Activated B cell treated with CpG ODN at 0.5 μM for 24 hours (primary cell): Measurements from ENCODE around the gene TAOK3. TPM values are rescaled to one million over a fixed set of nuclear protein-coding genes. Genes with fewer than 3 reads are reported as not detected.

Experiments used
- ATAC-seq: fragments of 200-7000 bp; cut with Tn5 transposase; one replicate; pipeline ENCODE4 v1.10.0; 2021; ENCODE audit warnings: low read depth, mild to moderate bottlenecking, moderate library complexity
- CTCF ChIA-PET: fragments of 350-600 bp; sonication (Branson Sonifier 250); formaldehyde crosslinking; loops from one replicate; lab custom pipeline; 2021; ENCODE audit warnings: antibody characterized with exemption; lab: Charles Lee
- POLR2A ChIA-PET: fragments of 350-600 bp; sonication (Branson Sonifier 250); formaldehyde crosslinking; loops from one replicate; lab custom pipeline; 2021; ENCODE audit warnings: antibody characterized with exemption; lab: Charles Lee
- DNase-seq: peaks from one replicate; pipeline ENCODE4 v3.0.0; 2022
- H3K27ac Mint-ChIP-seq: one replicate; pipeline ENCODE4 v1.8.0; 2020; ENCODE audit warnings: mixed read lengths
- H3K27me3 Mint-ChIP-seq: one replicate; pipeline ENCODE4 v1.8.0; 2021; ENCODE audit warnings: mixed read lengths
- H3K36me3 Mint-ChIP-seq: one replicate; pipeline ENCODE4 v1.8.0; 2021; ENCODE audit warnings: low read depth, mixed read lengths
- H3K4me1 Mint-ChIP-seq: one replicate; pipeline ENCODE4 v1.8.0; 2021; ENCODE audit warnings: mixed read lengths
- H3K4me3 Mint-ChIP-seq: one replicate; pipeline ENCODE4 v1.8.0; 2020; ENCODE audit warnings: mild to moderate bottlenecking, mixed read lengths
- H3K9me3 Mint-ChIP-seq: one replicate; pipeline ENCODE4 v1.8.0; 2020; ENCODE audit warnings: mixed read lengths
- CTCF ChIP-seq: fragments of 200-600 bp; IDR thresholded peaks from one replicate; pipeline ENCODE4 v1.8.0; 2022; ENCODE audit warnings: antibody characterized with exemption, mild to moderate bottlenecking
- intact Hi-C: fragments of 100-400 bp; cut with micrococcal nuclease; formaldehyde crosslinking; loops from one replicate; pipeline ENCODE4 v1.15.1; 2024
- total RNA-seq: library from RNA; stranded (reverse); gene quantifications from 2 replicates; pipeline ENCODE4 v1.2.3, GENCODE V29; 2022

Gene TAOK3
- total RNA-seq, 1 donor from 2014 or later = 86.9 TPM

GRCh38 chr12:118175823-118176447, 196.8 kb downstream of the TAOK3 start:
- Mint-ChIP-seq H3K4me3 (peak overlapping the region; percentile 5), H3K27me3 (no peaks in the 10 kb centered on the region), H3K27ac (peak overlapping the region; percentile 51), H3K9me3 (no peaks in the 10 kb centered on the region), H3K4me1 (peaks cover 13% of the 10 kb centered on the region), H3K36me3 (peaks cover 69% of the 10 kb centered on the region)
- TF ChIP-seq CTCF = no peak
- CTCF ChIA-PET = interaction anchor here (0.9 to 3.5 kb wide), 4 partner anchors 8 to 201 kb away, joined by 3 to 18 read pairs (median 4); partner anchors contain the start of gene SUDS3
- DNase-seq (no peak), ATAC-seq (peak; percentile 95)
- POLR2A ChIA-PET = interaction anchor here (1.0 to 1.9 kb wide), 2 partner anchors 21 to 200 kb away, joined by 4 to 5 read pairs; partner anchors contain the start of gene SUDS3
- intact Hi-C loops = loop anchor here (1.0 to 5.0 kb wide), 2 partner anchors 9 to 39 kb away; partner anchors contain the start of gene PEBP1

GRCh38 chr12:118166946-118167345, 205.8 kb downstream of the TAOK3 start:
- ChIA-PET CTCF (interaction anchor here (0.9 to 3.8 kb wide), 3 partner anchors 9 to 207 kb away, joined by 3 to 21 read pairs (median 5); no protein-coding TSS in a partner anchor), POLR2A (interaction anchor here (1.1 to 2.7 kb wide), 4 partner anchors 31 to 209 kb away, joined by 5 to 29 read pairs (median 9); partner anchors contain the start of genes PEBP1, SUDS3 and WSB2)
- Mint-ChIP-seq H3K27ac (peak overlapping the region; percentile 62), H3K27me3 (no peaks in the 10 kb centered on the region), H3K4me3 (peak overlapping the region; percentile 28), H3K36me3 (peaks cover 72% of the 10 kb centered on the region), H3K9me3 (peaks cover 3% of the 10 kb centered on the region), H3K4me1 (peaks cover 31% of the 10 kb centered on the region)
- peak; percentile 95 for ATAC-seq
- intact Hi-C loops = loop anchor here (1.0 kb wide), 1 partner anchor 9 kb away; no protein-coding TSS in a partner anchor
- no peak for DNase-seq
- no peak for TF ChIP-seq CTCF

- peak overlapping the region; percentile 21 for H3K27ac Mint-ChIP-seq
- DNase-seq (no peak), ATAC-seq (no peak)
- peaks cover 31% of the 10 kb centered on the region for H3K4me1 Mint-ChIP-seq
- intact Hi-C loops = loop anchor here (1.0 kb wide), 1 partner anchor 211 kb away; the partner anchor contains the start of gene SUDS3
- ChIA-PET POLR2A (interaction anchor here (1.5 to 2.7 kb wide), 3 partner anchors 208 to 213 kb away, joined by 3 to 29 read pairs (median 9); partner anchors contain the start of genes SUDS3 and TAOK3), CTCF (interaction anchor here (0.6 to 3.8 kb wide), 11 partner anchors 12 to 213 kb away, joined by 3 to 42 read pairs (median 3); partner anchors contain the start of gene SUDS3)
- no peaks in the 10 kb centered on the region for H3K27me3 Mint-ChIP-seq
- H3K36me3 Mint-ChIP-seq = peaks cover 72% of the 10 kb centered on the region
- no peak for TF ChIP-seq CTCF
- H3K9me3 Mint-ChIP-seq = peaks cover 3% of the 10 kb centered on the region
- H3K4me3 Mint-ChIP-seq = no peak overlapping the region
Observed at GRCh38 chr12:118164798-118165486, 207.8 kb downstream of the TAOK3 start.

- intact Hi-C loops = no loop called here
- ChIA-PET POLR2A (no interaction called here), CTCF (interaction anchor here (1.4 kb wide), 1 partner anchor 215 kb away, joined by 5 read pairs; the partner anchor contains the start of gene SUDS3)
- no peak for TF ChIP-seq CTCF
- peaks cover 50% of the 10 kb centered on the region for H3K36me3 Mint-ChIP-seq
- ATAC-seq (no peak), DNase-seq (no peak)
- peaks cover 12% of the 10 kb centered on the region for H3K4me1 Mint-ChIP-seq
- no peak overlapping the region for H3K4me3 Mint-ChIP-seq
- no peaks in the 10 kb centered on the region for H3K9me3 Mint-ChIP-seq
- H3K27me3 Mint-ChIP-seq = no peaks in the 10 kb centered on the region
- no peak overlapping the region for H3K27ac Mint-ChIP-seq
Observed at GRCh38 chr12:118160536-118160935, 212.2 kb downstream of the TAOK3 start.
